Endothelial cell of umbilical vein (primary cell): Measurements from ENCODE around the gene CDK5.

ENCODE experiments used
- EZH2 ChIP-seq: IDR thresholded peaks from 2 replicates; pipeline ENCODE4 v1.6.1; 2012; ENCODE audit warnings: borderline replicate concordance, low read depth, mild to moderate bottlenecking, moderate library complexity, low read length, inconsistent platforms; ENCODE audit not compliant: severe bottlenecking
- GATA2 ChIP-seq: IDR thresholded peaks from 2 replicates; pipeline ENCODE4 v1.7.0; 2011; ENCODE audit warnings: low read depth, mild to moderate bottlenecking, moderate library complexity, mixed read lengths, low read length; ENCODE audit not compliant: insufficient read length, insufficient read depth
- MYC ChIP-seq: IDR thresholded peaks from one replicate; pipeline ENCODE4 v1.6.1; 2011; ENCODE audit warnings: mild to moderate bottlenecking, low read depth, low read length
- POLR2A ChIP-seq: IDR thresholded peaks from 2 replicates; pipeline ENCODE4 v1.6.1; 2012; ENCODE audit warnings: low read depth, mild to moderate bottlenecking, control low read depth, low read length
- POLR2AphosphoS5 ChIP-seq: IDR thresholded peaks from 2 replicates; pipeline ENCODE4 v1.6.1; 2012; ENCODE audit warnings: low read depth, mild to moderate bottlenecking, control low read depth, low read length, moderate library complexity; ENCODE audit not compliant: insufficient read depth
- TF ChIP-seq, protein P1 (sequence below), 2 donors: IDR thresholded peaks; 1 replicate in 1 of 2; 2 replicates in 1 of 2; pipeline ENCODE4 v1.5.1; 2011; ENCODE audit warnings: low read length in 2 of 2, mild to moderate bottlenecking in 2 of 2, moderate library complexity in 2 of 2, control low read depth in 1 of 2, inconsistent platforms in 1 of 2, low read depth in 1 of 2; ENCODE audit not compliant: insufficient read depth in 1 of 2; ENCODE audit errors: extremely low read depth in 1 of 2

DNA sequence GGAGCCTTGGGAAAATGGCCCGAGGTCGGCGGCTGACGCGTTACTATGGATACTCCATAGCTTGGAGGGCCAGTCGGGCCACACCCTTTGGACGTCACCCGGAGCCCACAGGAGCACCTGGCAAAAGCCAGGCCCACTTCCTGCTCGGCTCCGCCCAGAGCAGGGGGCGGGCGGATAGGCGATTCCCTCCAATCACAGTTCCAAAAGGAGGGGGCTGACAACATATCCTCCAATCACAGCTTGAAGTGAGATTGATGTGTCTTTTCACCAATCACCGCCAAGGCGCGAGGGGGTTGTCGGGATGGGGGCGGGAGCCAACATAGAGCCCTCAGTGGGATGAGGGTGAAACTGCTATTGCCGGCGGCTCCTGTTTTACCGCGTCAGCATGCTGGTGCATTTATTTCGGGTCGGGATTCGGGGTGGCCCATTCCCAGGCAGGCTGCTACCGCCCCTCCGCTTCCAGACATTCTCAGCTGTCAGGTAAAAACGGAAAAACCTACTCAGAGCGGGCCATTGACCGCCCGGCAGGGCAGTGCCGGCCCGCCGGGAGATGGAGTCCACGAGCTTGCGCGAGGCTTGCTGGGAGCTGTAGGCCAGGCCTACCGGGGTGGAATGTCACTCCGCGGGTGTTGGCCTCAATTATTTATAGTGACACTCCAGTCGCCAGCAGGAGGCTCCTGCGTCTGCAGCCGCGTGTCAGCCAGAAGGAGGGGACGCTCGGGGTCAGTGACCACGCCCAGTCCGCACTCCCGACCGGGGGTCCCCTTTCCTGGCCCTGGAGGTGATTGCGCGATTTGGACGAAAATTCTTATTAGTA is 29.4 kb downstream of the CDK5 start, which contains the start of gene ABCB8:
- TF ChIP-seq, protein P1, sequence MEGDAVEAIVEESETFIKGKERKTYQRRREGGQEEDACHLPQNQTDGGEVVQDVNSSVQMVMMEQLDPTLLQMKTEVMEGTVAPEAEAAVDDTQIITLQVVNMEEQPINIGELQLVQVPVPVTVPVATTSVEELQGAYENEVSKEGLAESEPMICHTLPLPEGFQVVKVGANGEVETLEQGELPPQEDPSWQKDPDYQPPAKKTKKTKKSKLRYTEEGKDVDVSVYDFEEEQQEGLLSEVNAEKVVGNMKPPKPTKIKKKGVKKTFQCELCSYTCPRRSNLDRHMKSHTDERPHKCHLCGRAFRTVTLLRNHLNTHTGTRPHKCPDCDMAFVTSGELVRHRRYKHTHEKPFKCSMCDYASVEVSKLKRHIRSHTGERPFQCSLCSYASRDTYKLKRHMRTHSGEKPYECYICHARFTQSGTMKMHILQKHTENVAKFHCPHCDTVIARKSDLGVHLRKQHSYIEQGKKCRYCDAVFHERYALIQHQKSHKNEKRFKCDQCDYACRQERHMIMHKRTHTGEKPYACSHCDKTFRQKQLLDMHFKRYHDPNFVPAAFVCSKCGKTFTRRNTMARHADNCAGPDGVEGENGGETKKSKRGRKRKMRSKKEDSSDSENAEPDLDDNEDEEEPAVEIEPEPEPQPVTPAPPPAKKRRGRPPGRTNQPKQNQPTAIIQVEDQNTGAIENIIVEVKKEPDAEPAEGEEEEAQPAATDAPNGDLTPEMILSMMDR (IDR thresholded peaks at IDR 0.05; ENCODE audit: extremely low read depth in 1 of 2, insufficient read depth in 1 of 2, low read depth in 1 of 2, low read length in 2 of 2): peak; percentile 32 to 49
- TF ChIP-seq POLR2A: peak; percentile 73
- TF ChIP-seq MYC: no peak
- no peak for TF ChIP-seq EZH2
- TF ChIP-seq POLR2AphosphoS5: peak; percentile 53
- TF ChIP-seq GATA2: no peak
